Osteoblast (primary cell): ENCODE data around the gene CWC22. TPM values are rescaled to one million over a fixed set of nuclear protein-coding genes. Genes with fewer than 3 reads are reported as not detected.

Experiments used
- DNase-seq: peaks from one replicate; pipeline ENCODE4 v3.0.0; 2011; ENCODE audit warnings: low spot score, mixed read lengths; ENCODE audit not compliant: insufficient read length; ENCODE audit errors: missing footprints
- H2AFZ ChIP-seq: 2 replicates; pipeline ENCODE4 v1.6.0; 2011; ENCODE audit warnings: mild to moderate bottlenecking, low read length
- H3K27ac ChIP-seq: 2 replicates; pipeline ENCODE4 v1.5.1; 2011; ENCODE audit warnings: mild to moderate bottlenecking, low read depth, low read length, moderate library complexity
- H3K27me3 ChIP-seq: 2 replicates; pipeline ENCODE4 v1.6.0; 2012; ENCODE audit warnings: mild to moderate bottlenecking, control low read depth, inconsistent platforms, low read length, moderate library complexity; ENCODE audit not compliant: insufficient read depth
- H3K36me3 ChIP-seq: 2 replicates; pipeline ENCODE4 v1.5.1; 2011; ENCODE audit warnings: mild to moderate bottlenecking, low read length, control low read depth, moderate library complexity; ENCODE audit not compliant: insufficient read depth
- H3K4me1 ChIP-seq: 2 replicates; pipeline ENCODE4 v1.5.1; 2011; ENCODE audit warnings: mild to moderate bottlenecking, low read length, control low read depth, moderate library complexity; ENCODE audit not compliant: insufficient read depth
- H3K4me2 ChIP-seq: 2 replicates; pipeline ENCODE4 v1.6.0; 2011; ENCODE audit warnings: mild to moderate bottlenecking, low read length; ENCODE audit not compliant: insufficient read depth
- H3K4me3 ChIP-seq: fragments of 200-600 bp; sonication (generic); 3 replicates; pipeline ENCODE4 v1.5.1; 2012; ENCODE audit warnings: mild to moderate bottlenecking, low read length, inconsistent platforms; ENCODE audit not compliant: insufficient read depth
- H3K79me2 ChIP-seq: 2 replicates; pipeline ENCODE4 v1.6.0; 2012; ENCODE audit warnings: mild to moderate bottlenecking, low read length, control low read depth, inconsistent platforms; ENCODE audit not compliant: insufficient read depth
- H3K9me3 ChIP-seq: 2 replicates; pipeline ENCODE4 v1.5.1; 2011; ENCODE audit warnings: low read depth, low read length, control low read depth
- H4K20me1 ChIP-seq: 2 replicates; pipeline ENCODE4 v1.6.0; 2012; ENCODE audit warnings: mild to moderate bottlenecking, low read length, control low read depth; ENCODE audit not compliant: insufficient read depth
- total RNA-seq: library from RNA; depleted of rRNA; stranded (reverse); fragments of >200 nt; gene quantifications from 2 replicates; pipeline ENCODE4 v1.2.3, GENCODE V29; 2012
- TF ChIP-seq, protein P1 (sequence below): IDR thresholded peaks from 2 replicates; pipeline ENCODE4 v1.5.1; 2011; ENCODE audit warnings: mild to moderate bottlenecking, low read depth, low read length, moderate library complexity; ENCODE audit errors: extremely low read depth

Gene CWC22
- total RNA-seq, 1 donor = 15.2 TPM

GRCh38 chr2:179952658-179953057 lies 54.4 kb downstream of the CWC22 start:
- Histone ChIP-seq H2AFZ (no peak overlapping the region), H4K20me1 (no peaks in the 10 kb centered on the region), H3K27me3 (no peaks in the 10 kb centered on the region), H3K36me3 (peaks cover 31% of the 10 kb centered on the region), H3K4me3 (no peak overlapping the region), H3K9me3 (no peaks in the 10 kb centered on the region), H3K4me1 (no peaks in the 10 kb centered on the region), H3K27ac (no peak overlapping the region), H3K4me2 (no peak overlapping the region), H3K79me2 (no peaks in the 10 kb centered on the region)
- TF ChIP-seq, protein P1, sequence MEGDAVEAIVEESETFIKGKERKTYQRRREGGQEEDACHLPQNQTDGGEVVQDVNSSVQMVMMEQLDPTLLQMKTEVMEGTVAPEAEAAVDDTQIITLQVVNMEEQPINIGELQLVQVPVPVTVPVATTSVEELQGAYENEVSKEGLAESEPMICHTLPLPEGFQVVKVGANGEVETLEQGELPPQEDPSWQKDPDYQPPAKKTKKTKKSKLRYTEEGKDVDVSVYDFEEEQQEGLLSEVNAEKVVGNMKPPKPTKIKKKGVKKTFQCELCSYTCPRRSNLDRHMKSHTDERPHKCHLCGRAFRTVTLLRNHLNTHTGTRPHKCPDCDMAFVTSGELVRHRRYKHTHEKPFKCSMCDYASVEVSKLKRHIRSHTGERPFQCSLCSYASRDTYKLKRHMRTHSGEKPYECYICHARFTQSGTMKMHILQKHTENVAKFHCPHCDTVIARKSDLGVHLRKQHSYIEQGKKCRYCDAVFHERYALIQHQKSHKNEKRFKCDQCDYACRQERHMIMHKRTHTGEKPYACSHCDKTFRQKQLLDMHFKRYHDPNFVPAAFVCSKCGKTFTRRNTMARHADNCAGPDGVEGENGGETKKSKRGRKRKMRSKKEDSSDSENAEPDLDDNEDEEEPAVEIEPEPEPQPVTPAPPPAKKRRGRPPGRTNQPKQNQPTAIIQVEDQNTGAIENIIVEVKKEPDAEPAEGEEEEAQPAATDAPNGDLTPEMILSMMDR = no peak
- DNase-seq = no peak

DNA sequence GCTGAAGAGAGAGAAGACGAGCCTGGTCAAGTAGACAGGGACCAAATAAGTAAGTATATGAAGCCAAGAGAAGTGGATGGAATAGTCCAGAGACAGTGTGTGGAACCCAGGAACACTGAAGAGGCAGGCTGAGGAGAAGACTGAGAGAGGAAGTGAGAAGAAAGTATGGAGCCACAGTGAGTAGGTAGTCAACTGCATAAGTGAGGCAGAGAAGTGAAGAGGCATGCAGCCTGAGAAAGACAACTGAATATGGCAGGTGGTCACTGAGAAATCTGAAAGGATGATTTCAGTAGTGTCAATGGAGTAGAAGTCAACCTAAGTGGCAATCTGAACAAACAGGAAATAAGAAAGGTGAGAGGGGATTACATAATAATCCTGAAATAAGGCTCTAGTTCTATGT lies 55.4 kb downstream of the CWC22 start:
- Histone ChIP-seq H3K36me3 (peaks cover 31% of the 10 kb centered on the region), H3K79me2 (no peaks in the 10 kb centered on the region), H3K4me1 (no peaks in the 10 kb centered on the region), H3K4me3 (no peak overlapping the region), H3K4me2 (no peak overlapping the region), H2AFZ (no peak overlapping the region), H3K27ac (no peak overlapping the region), H4K20me1 (no peaks in the 10 kb centered on the region), H3K27me3 (no peaks in the 10 kb centered on the region), H3K9me3 (no peaks in the 10 kb centered on the region)
- DNase-seq = no peak
- TF ChIP-seq, protein P1 = no peak

GRCh38 chr2:179950391-179950790 lies 56.7 kb downstream of the CWC22 start:
- no peak overlapping the region for H3K27ac ChIP-seq
- H3K36me3 ChIP-seq = peaks cover 31% of the 10 kb centered on the region
- H3K4me1 ChIP-seq = no peaks in the 10 kb centered on the region
- DNase-seq = no peak
- H3K27me3 ChIP-seq = no peaks in the 10 kb centered on the region
- no peaks in the 10 kb centered on the region for H3K79me2 ChIP-seq
- H3K4me2 ChIP-seq = no peak overlapping the region
- no peak overlapping the region for H3K4me3 ChIP-seq
- H3K9me3 ChIP-seq = no peaks in the 10 kb centered on the region
- H4K20me1 ChIP-seq = no peaks in the 10 kb centered on the region
- H2AFZ ChIP-seq = no peak overlapping the region
- TF ChIP-seq, protein P1 = no peak

DNA sequence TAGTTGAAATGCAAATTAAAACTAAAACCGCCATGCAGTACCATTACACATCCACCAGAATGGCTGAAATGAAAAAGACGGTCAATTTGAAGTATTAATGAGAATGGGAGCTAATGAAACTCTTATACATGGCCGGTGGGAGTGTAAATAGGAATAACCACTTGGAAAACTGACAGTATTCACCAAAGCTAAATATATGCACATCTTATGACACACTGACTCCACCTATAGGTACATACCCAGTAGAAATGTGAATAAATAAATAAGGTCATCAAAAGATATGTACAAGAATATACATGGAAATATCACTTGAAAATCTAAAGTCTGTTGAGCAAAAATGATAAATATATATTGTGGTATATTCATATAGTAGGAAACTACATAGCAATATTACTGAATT lies 57.7 kb downstream of the CWC22 start:
- H2AFZ ChIP-seq = no peak overlapping the region
- TF ChIP-seq, protein P1 = no peak
- H3K36me3 ChIP-seq = peaks cover 31% of the 10 kb centered on the region
- no peak overlapping the region for H3K27ac ChIP-seq
- no peaks in the 10 kb centered on the region for H3K79me2 ChIP-seq
- no peak overlapping the region for H3K4me3 ChIP-seq
- no peaks in the 10 kb centered on the region for H3K9me3 ChIP-seq
- DNase-seq = no peak
- no peaks in the 10 kb centered on the region for H3K4me1 ChIP-seq
- H3K4me2 ChIP-seq = no peak overlapping the region
- H4K20me1 ChIP-seq = no peaks in the 10 kb centered on the region
- no peaks in the 10 kb centered on the region for H3K27me3 ChIP-seq
